GM21737 (cell line): ENCODE data around the gene MTMR10.

ENCODE experiments used
- ATAC-seq: cut with Tn5 transposase; IDR thresholded peaks from one replicate; pipeline ENCODE4 v1.9.1; 2021; ENCODE audit warnings: mild to moderate bottlenecking, moderate library complexity; ENCODE audit not compliant: unreplicated experiment

Gene MTMR10

GRCh38 chr15:30922480-30923311 lies 68.7 kb downstream of the MTMR10 start:
- ATAC-seq, result no peak

- ATAC-seq, result no peak
Observed at GRCh38 chr15:30921781-30922479, 69.5 kb downstream of the MTMR10 start.

GRCh38 chr15:30921106-30921505 lies 70.3 kb downstream of the MTMR10 start:
- no peak for ATAC-seq

GRCh38 chr15:30919877-30920550 lies 71.4 kb downstream of the MTMR10 start:
- no peak for ATAC-seq

GRCh38 chr15:30918366-30918765 lies 73.1 kb downstream of the MTMR10 start:
- ATAC-seq, result no peak

GRCh38 chr15:30917675-30918074 lies 73.8 kb downstream of the MTMR10 start:
- no peak for ATAC-seq

- no peak for ATAC-seq
Observed at GRCh38 chr15:30917013-30917412, 74.4 kb downstream of the MTMR10 start.

GRCh38 chr15:30913761-30914160 lies 77.7 kb downstream of the MTMR10 start:
- ATAC-seq, result no peak

GRCh38 chr15:30906366-30906765 lies 85.1 kb downstream of the MTMR10 start:
- ATAC-seq, result no peak

- ATAC-seq, result no peak
Observed at GRCh38 chr15:30905821-30906220, 85.6 kb downstream of the MTMR10 start.

- no peak for ATAC-seq
Observed at GRCh38 chr15:30904812-30905211, 86.6 kb downstream of the MTMR10 start.

GRCh38 chr15:30903497-30904187 lies 87.8 kb downstream of the MTMR10 start, which contains the start of gene FAN1:
Gene FAN1, plus strand, starts transcription at chr15:30903915. Its CDS starts 749 bp downstream, at chr15:30904664.
- peak; percentile 83 for ATAC-seq

GRCh38 chr15:30901889-30902288 lies 89.5 kb downstream of the MTMR10 start:
- ATAC-seq, result no peak

- ATAC-seq, result no peak
Observed at GRCh38 chr15:30896211-30896606, 95.2 kb downstream of the MTMR10 start.

GRCh38 chr15:30895461-30896210 lies 95.8 kb downstream of the MTMR10 start:
- no peak for ATAC-seq

GRCh38 chr15:30889196-30889595 lies 102.2 kb downstream of the MTMR10 start:
- no peak for ATAC-seq
